ACC112 (cell line): ENCODE measurements around the gene RAPGEF1.
"Not testable (repeated sequence)": the region's sequence is repeated elsewhere in the genome, so short reads cannot be mapped to it uniquely, and the experiment has no call there.

Source experiments
- H2AFZ ChIP-seq: fragments of 200-600 bp; sonication (generic); one replicate; pipeline ENCODE4 v1.6.0; 2017; ENCODE audit warnings: antibody characterized with exemption, low read length; ENCODE audit not compliant: unreplicated experiment
- H3K27ac ChIP-seq: fragments of 200-600 bp; sonication (generic); 2 replicates; pipeline ENCODE4 v1.5.1; 2014; ENCODE audit warnings: low read depth, mild to moderate bottlenecking, antibody characterized with exemption, low read length, moderate library complexity
- H3K27me3 ChIP-seq: fragments of 200-600 bp; sonication (generic); 2 replicates; pipeline ENCODE4 v1.6.1; 2014; ENCODE audit warnings: mild to moderate bottlenecking, antibody characterized with exemption, low read length, moderate library complexity, mixed read lengths; ENCODE audit not compliant: insufficient read depth
- H3K36me3 ChIP-seq: fragments of 200-600 bp; sonication (generic); 2 replicates; pipeline ENCODE4 v1.6.1; 2016; ENCODE audit warnings: mild to moderate bottlenecking, antibody characterized with exemption, low read length, moderate library complexity, mixed read lengths; ENCODE audit not compliant: insufficient read depth
- H3K4me1 ChIP-seq: fragments of 200-600 bp; sonication (generic); one replicate; pipeline ENCODE4 v1.6.1; 2016; ENCODE audit warnings: low read length, mixed read lengths; ENCODE audit not compliant: insufficient read depth, unreplicated experiment, control insufficient read depth
- H3K4me3 ChIP-seq: fragments of 200-600 bp; sonication (generic); 2 replicates; pipeline ENCODE4 v1.5.1; 2014; ENCODE audit warnings: mild to moderate bottlenecking, low read depth, low read length
- H3K79me2 ChIP-seq: fragments of 200-600 bp; sonication (generic); one replicate; pipeline ENCODE4 v1.6.0; 2016; ENCODE audit warnings: low read length; ENCODE audit not compliant: control insufficient read depth, unreplicated experiment, insufficient read depth

The RAPGEF1 gene

GRCh38 chr9:131769361-131769760, 29.5 kb upstream of the RAPGEF1 start:
- Histone ChIP-seq H3K36me3 (no peaks in the 10 kb centered on the region), H3K27ac (no peak overlapping the region), H2AFZ (no peak overlapping the region), H3K4me3 (no peak overlapping the region), H3K27me3 (peaks cover 67% of the 10 kb centered on the region), H3K79me2 (no peaks in the 10 kb centered on the region), H3K4me1 (no peaks in the 10 kb centered on the region)

GRCh38 chr9:131764568-131764967, 24.7 kb upstream of the RAPGEF1 start:
- H3K4me1 ChIP-seq, result no peaks in the 10 kb centered on the region
- H2AFZ ChIP-seq, result no peak overlapping the region
- H3K36me3 ChIP-seq, result no peaks in the 10 kb centered on the region
- peaks cover 32% of the 10 kb centered on the region for H3K27me3 ChIP-seq
- no peak overlapping the region for H3K4me3 ChIP-seq
- H3K79me2 ChIP-seq, result no peaks in the 10 kb centered on the region
- no peak overlapping the region for H3K27ac ChIP-seq

- H3K4me3 ChIP-seq, result no peak overlapping the region
- H3K79me2 ChIP-seq, result no peaks in the 10 kb centered on the region
- H2AFZ ChIP-seq, result no peak overlapping the region
- no peaks in the 10 kb centered on the region for H3K4me1 ChIP-seq
- H3K36me3 ChIP-seq, result no peaks in the 10 kb centered on the region
- peaks cover 45% of the 10 kb centered on the region for H3K27me3 ChIP-seq
- H3K27ac ChIP-seq, result no peak overlapping the region
Observed at GRCh38 chr9:131762356-131762932, 22.6 kb upstream of the RAPGEF1 start.

GRCh38 chr9:131759017-131759647, 19.3 kb upstream of the RAPGEF1 start:
- no peak overlapping the region for H3K4me3 ChIP-seq
- H3K27me3 ChIP-seq, result peaks cover 28% of the 10 kb centered on the region
- no peak overlapping the region for H2AFZ ChIP-seq
- no peaks in the 10 kb centered on the region for H3K4me1 ChIP-seq
- no peak overlapping the region for H3K27ac ChIP-seq
- H3K36me3 ChIP-seq, result no peaks in the 10 kb centered on the region
- no peaks in the 10 kb centered on the region for H3K79me2 ChIP-seq

GRCh38 chr9:131757549-131757948, 17.7 kb upstream of the RAPGEF1 start:
- Histone ChIP-seq H3K36me3 (no peaks in the 10 kb centered on the region), H3K27ac (no peak overlapping the region), H3K79me2 (no peaks in the 10 kb centered on the region), H3K27me3 (peaks cover 28% of the 10 kb centered on the region), H2AFZ (no peak overlapping the region), H3K4me1 (no peaks in the 10 kb centered on the region), H3K4me3 (no peak overlapping the region)

- H3K27ac ChIP-seq, result no peak overlapping the region
- peaks cover 28% of the 10 kb centered on the region for H3K27me3 ChIP-seq
- no peaks in the 10 kb centered on the region for H3K79me2 ChIP-seq
- no peaks in the 10 kb centered on the region for H3K4me1 ChIP-seq
- H3K36me3 ChIP-seq, result no peaks in the 10 kb centered on the region
- no peak overlapping the region for H3K4me3 ChIP-seq
- H2AFZ ChIP-seq, result no peak overlapping the region
Observed at GRCh38 chr9:131755541-131756198, 15.8 kb upstream of the RAPGEF1 start.

- Histone ChIP-seq H3K27me3 (peaks cover 28% of the 10 kb centered on the region), H3K36me3 (no peaks in the 10 kb centered on the region), H3K4me3 (no peak overlapping the region), H3K79me2 (no peaks in the 10 kb centered on the region), H3K4me1 (no peaks in the 10 kb centered on the region), H2AFZ (no peak overlapping the region), H3K27ac (no peak overlapping the region)
Observed at GRCh38 chr9:131754846-131755245, 15.0 kb upstream of the RAPGEF1 start.

- not testable (repeated sequence) for H3K36me3 ChIP-seq, H2AFZ ChIP-seq
- H3K27me3 ChIP-seq, result peaks cover 21% of the 10 kb centered on the region
Observed at GRCh38 chr9:131753751-131754150, 13.9 kb upstream of the RAPGEF1 start.

GRCh38 chr9:131752231-131752884, 12.5 kb upstream of the RAPGEF1 start:
- H3K79me2 ChIP-seq, result no peaks in the 10 kb centered on the region
- no peak overlapping the region for H2AFZ ChIP-seq
- no peaks in the 10 kb centered on the region for H3K36me3 ChIP-seq
- no peak overlapping the region for H3K27ac ChIP-seq
- no peak overlapping the region for H3K4me3 ChIP-seq
- H3K27me3 ChIP-seq, result peaks cover 7% of the 10 kb centered on the region
- H3K4me1 ChIP-seq, result no peaks in the 10 kb centered on the region

More at GRCh38 chr9:131753751-131754150, 13.9 kb upstream of the RAPGEF1 start:
- not testable (repeated sequence) for H3K79me2 ChIP-seq, H3K4me3 ChIP-seq, H3K27ac ChIP-seq, H3K4me1 ChIP-seq

GRCh38 chr9:131748411-131748955, 8.6 kb upstream of the RAPGEF1 start:
- no peaks in the 10 kb centered on the region for H3K79me2 ChIP-seq
- no peak overlapping the region for H3K27ac ChIP-seq
- H3K36me3 ChIP-seq, result no peaks in the 10 kb centered on the region
- H3K4me1 ChIP-seq, result no peaks in the 10 kb centered on the region
- no peak overlapping the region for H3K4me3 ChIP-seq
- H2AFZ ChIP-seq, result no peak overlapping the region
- no peaks in the 10 kb centered on the region for H3K27me3 ChIP-seq
